HG03565 (cell line): Measurements from ENCODE around the gene SPTBN2.
"Not testable (repeated sequence)": the region's sequence is repeated elsewhere in the genome, so short reads cannot be mapped to it uniquely, and the experiment has no call there.

Source experiments
- ATAC-seq: cut with Tn5 transposase; IDR thresholded peaks from one replicate; pipeline ENCODE4 v1.9.1; 2021; ENCODE audit warnings: mild to moderate bottlenecking, moderate library complexity; ENCODE audit not compliant: unreplicated experiment

Gene SPTBN2

GRCh38 chr11:66646828-66647227 is 82.2 kb downstream of the SPTBN2 start:
- no peak for ATAC-seq

- no peak for ATAC-seq
Observed at GRCh38 chr11:66643745-66644437, 85.1 kb downstream of the SPTBN2 start.

GRCh38 chr11:66641834-66642233 is 87.2 kb downstream of the SPTBN2 start:
- no peak for ATAC-seq

DNA sequence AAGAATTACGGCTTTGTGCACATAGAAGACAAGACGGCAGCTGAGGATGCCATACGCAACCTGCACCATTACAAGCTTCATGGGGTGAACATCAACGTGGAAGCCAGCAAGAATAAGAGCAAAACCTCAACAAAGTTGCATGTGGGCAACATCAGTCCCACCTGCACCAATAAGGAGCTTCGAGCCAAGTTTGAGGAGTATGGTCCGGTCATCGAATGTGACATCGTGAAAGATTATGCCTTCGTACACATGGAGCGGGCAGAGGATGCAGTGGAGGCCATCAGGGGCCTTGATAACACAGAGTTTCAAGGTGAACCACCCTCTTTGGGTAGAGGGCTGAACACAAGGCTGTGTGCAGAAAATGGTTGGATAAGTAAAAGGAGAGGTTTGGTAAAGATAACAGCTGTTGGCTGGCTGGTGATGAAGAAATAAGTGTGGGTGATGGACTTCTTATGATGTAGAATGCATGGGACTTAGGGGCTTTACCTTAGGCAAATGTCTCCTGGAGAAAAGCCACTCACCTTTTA is 89.1 kb downstream of the SPTBN2 start:
- not testable (repeated sequence) for ATAC-seq

DNA sequence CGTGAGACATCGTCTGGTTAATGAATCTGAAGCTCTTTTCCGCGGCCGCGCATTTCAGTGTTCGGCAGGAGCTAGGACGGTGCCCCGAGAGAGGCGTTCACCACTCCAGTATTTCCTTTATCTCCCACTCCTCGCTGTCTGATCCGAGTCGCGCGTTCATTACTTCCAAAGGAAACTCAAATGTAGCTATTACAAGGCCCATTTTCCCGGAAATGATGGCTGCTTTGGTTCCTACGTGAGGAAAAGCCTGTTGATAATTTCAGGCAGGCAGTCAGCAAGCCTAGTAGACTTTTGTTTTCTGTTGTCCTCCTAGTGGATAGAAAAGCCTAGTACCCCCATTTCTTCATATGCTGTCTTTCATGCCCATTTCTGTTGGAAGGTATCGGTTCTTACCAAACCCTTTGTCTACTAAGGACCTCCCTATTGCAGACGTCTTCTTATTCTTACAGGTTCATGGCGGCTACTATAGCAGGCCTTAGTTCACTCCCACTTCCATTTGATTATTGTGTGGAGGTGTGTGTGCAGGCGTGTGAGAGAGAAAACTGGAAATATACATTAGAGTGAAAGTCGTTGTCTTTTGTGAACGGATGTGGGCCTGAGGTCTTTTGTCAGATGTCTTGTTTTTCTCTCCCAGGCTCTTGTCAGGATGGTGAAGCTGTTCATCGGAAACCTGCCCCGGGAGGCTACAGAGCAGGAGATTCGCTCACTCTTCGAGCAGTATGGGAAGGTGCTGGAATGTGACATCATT is 89.8 kb downstream of the SPTBN2 start:
- no peak for ATAC-seq

DNA sequence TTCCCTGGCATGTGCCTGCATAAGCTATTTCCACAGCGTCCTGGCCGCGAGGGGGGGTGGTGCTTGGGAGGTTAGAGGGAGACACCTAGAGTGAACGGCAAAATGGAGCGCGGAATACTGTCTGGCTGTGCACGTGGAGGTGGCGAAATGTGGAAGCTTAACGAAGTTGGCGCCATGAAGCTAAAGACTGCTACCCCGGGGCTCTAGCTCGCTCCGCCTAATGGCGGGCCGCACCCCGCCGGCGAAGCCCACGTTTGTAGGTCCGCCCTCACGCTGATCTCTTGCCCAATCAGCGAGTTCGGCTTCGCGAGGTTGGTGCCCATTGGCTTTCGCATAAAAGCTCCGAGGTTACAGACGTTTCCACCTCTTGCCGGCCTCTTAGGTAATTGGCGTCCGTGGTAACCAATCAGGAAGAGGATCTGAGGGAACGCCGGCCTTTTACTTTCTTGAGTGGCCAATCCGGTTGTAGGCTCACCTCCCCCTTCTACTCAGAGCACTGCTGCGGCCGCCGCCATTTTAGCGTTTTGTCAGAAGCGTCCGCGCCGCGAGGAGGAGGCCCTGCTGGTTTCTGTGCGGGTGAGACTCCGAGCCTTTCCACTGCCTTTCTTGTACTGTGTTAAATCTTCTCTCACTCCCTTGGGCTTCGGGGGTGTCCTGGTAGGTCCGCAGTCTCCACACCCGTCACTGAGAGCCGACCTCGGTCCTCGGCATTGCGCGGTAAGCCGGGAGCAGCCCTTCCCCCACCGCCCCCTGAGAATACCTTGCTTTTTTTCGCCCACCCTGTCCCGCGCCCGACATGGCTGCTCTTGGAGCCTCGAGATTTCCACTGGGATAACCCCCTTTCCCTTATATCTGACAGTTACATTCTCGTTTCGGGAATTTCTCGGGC is 90.6 kb downstream of the SPTBN2 start, which contains the start of gene RBM4:
Gene RBM4 (plus strand): TSS at position 527 of the 889 bp plus-strand sequence. CDS start 1,009 bp downstream, outside the sequence.
- ATAC-seq, result peak; percentile 93

- ATAC-seq, result no peak
Observed at GRCh38 chr11:66637557-66638176, 91.3 kb downstream of the SPTBN2 start.

DNA sequence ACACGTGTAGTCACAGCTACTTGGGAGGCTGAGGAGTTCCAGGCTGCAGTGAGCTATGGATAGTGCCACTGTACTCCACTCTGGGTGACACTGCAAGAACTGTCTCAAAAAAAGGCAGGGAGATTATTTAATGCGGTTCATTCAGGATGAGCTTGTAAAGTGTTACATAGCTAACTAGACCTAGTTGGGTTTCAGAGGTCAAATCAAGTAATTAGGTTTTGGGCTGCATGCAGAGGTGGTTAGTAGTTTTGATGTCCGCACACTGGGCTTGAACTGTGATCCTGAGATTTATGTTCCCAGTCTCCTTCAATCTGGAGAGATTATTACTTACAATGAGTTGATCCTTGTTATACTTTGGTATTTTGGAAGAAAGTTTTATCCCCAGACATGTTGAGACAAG is 92.6 kb downstream of the SPTBN2 start:
- no peak for ATAC-seq
